Coronary artery (tissue), 2 donors: ENCODE measurements around the gene GPN3.

Source experiments
- DNase-seq: peaks from one replicate; pipeline ENCODE4 v3.0.0-alpha.2; 2017; ENCODE audit warnings: low spot score
- H3K27ac ChIP-seq, 2 donors: fragments of 200-600 bp; sonication (generic); one replicate each; pipeline ENCODE4 v1.5.1; 2016 to 2019
- H3K4me3 ChIP-seq: fragments of 200-600 bp; sonication (generic); 2 replicates; pipeline ENCODE4 v1.5.1; 2016; ENCODE audit warnings: mild to moderate bottlenecking, moderate library complexity
- CTCF ChIP-seq: fragments of 200-600 bp; sonication (generic); IDR thresholded peaks from one replicate; pipeline ENCODE4 v1.5.1; 2019; ENCODE audit warnings: antibody characterized with exemption

GPN3 gene

GRCh38 chr12:110403976-110404682, 63.9 kb downstream of the GPN3 start:
- Histone ChIP-seq H3K27ac (peak overlapping the region; percentile 68 to 87), H3K4me3 (peak overlapping the region; percentile 99)
- TF ChIP-seq CTCF: no peak
- no peak for DNase-seq

GRCh38 chr12:110403146-110403975, 64.7 kb downstream of the GPN3 start, which contains the start of gene ANAPC7:
Gene ANAPC7 (minus strand): TSS chr12:110403708. CDS start chr12:110403627, 81 bp downstream.
- peak within 1 kb of the TSS; percentile 68 to 87 for H3K27ac ChIP-seq
- peak within 1 kb of the TSS; percentile 99 for H3K4me3 ChIP-seq
- TF ChIP-seq CTCF: no peak
- peak; percentile 94 for DNase-seq
